Gastrocnemius medialis (tissue), 4 donors: ENCODE data around the gene MPP2. TPM values are rescaled to one million over a fixed set of nuclear protein-coding genes. Genes with fewer than 3 reads are reported as not detected.

Experiments used
- ATAC-seq, 2 donors: fragments of 150-250 bp; one replicate each; pipeline ENCODE4 v1.9.1; 2016
- DNase-seq, 2 donors: peaks; one replicate each; pipeline ENCODE4 v3.0.0-alpha.2; 2019
- H3K27ac ChIP-seq, 4 donors: fragments of 200-600 bp; sonication (generic); 1 replicate in 1 of 4; 2 replicates in 3 of 4; pipeline ENCODE4 v1.5.1; 2016 to 2018; ENCODE audit warnings: mild to moderate bottlenecking in 2 of 4, moderate library complexity in 1 of 4
- H3K27me3 ChIP-seq, 3 donors: fragments of 200-600 bp; sonication (generic) in 2 of 3; 1 replicate in 1 of 3; 2 replicates in 2 of 3; pipeline versions ENCODE4 v1.5.1 to v1.6.0; 2016 to 2019; ENCODE audit warnings: mild to moderate bottlenecking in 1 of 3, moderate library complexity in 1 of 3
- H3K36me3 ChIP-seq, 2 donors: fragments of 200-600 bp; sonication (generic) in 1 of 2; one replicate each; pipeline ENCODE4 v1.5.1; 2017 to 2018
- H3K4me1 ChIP-seq, 2 donors: fragments of 200-600 bp; sonication (generic) in 1 of 2; one replicate each; pipeline ENCODE4 v1.5.1; 2016 to 2017; ENCODE audit warnings: mild to moderate bottlenecking in 2 of 2
- H3K4me3 ChIP-seq, 4 donors: fragments of 200-600 bp; sonication (generic) in 3 of 4; 1 replicate in 1 of 4; 2 replicates in 3 of 4; pipeline ENCODE4 v1.5.1; 2016 to 2019; ENCODE audit warnings: mild to moderate bottlenecking in 2 of 4
- H3K9me3 ChIP-seq, 3 donors: fragments of 200-600 bp; sonication (generic) in 2 of 3; 1 replicate in 1 of 3; 2 replicates in 2 of 3; pipeline ENCODE4 v1.5.1; 2016 to 2019
- CTCF ChIP-seq, 5 experiments: fragments of 450-650 bp in 3 of 5; fragments of 200-600 bp in 2 of 5; sonication (generic) in 2 of 5; IDR thresholded peaks in 4 of 5; conservative IDR thresholded peaks in 1 of 5; 1 replicate in 4 of 5; 2 replicates in 1 of 5; pipeline ENCODE4 v1.5.1; 2016 to 2019; ENCODE audit warnings: antibody characterized with exemption in 5 of 5, mild to moderate bottlenecking in 3 of 5, moderate library complexity in 3 of 5
- POLR2A ChIP-seq, 2 donors: fragments of 450-650 bp; IDR thresholded peaks; one replicate each; pipeline ENCODE4 v1.6.1; 2017; ENCODE audit warnings: antibody characterized with exemption in 2 of 2, mild to moderate bottlenecking in 2 of 2, moderate library complexity in 2 of 2
- in situ Hi-C, 4 donors: fragments of 200-750 bp; cut with MboI; loops; one replicate each; pipeline versions ENCODE4 v1.15.0 to v1.8.0; 2017; ENCODE audit warnings: low sequenced_read_pairs in 4 of 4
- intact Hi-C: fragments of 100-400 bp; cut with DNase I; formaldehyde crosslinking; loops from one replicate; pipeline ENCODE4 v1.15.1; 2023; ENCODE audit warnings: low total_unique reads
- total RNA-seq, 4 donors: library from RNA; depleted of rRNA; stranded (reverse); fragments of >200 nt; gene quantifications; one replicate each; pipeline versions ENCODE4 v1.1.0 to v1.2.3, GENCODE V29; 2016

Gene MPP2
- total RNA-seq, 4 donors from 2014 or later, result 0.39 to 3.2 (median 2.0) TPM; not detected in 1

GRCh38 chr17:43917016-43917347, 9.6 kb upstream of the MPP2 start:
- Histone ChIP-seq H3K4me3 (peak overlapping the region in 2 of 4 donors; percentile 39 to 54), H3K27ac (no peak overlapping the region), H3K27me3 (peaks cover 9 to 16% (median 11%) of the 10 kb centered on the region in 3 donors), H3K4me1 (no peaks in the 10 kb centered on the region), H3K9me3 (no peaks in the 10 kb centered on the region), H3K36me3 (no peaks in the 10 kb centered on the region)
- in situ Hi-C loops (loop anchor here in 1 of 4 donors (25.0 kb wide), 1 partner anchor 245 kb away; the partner anchor contains the start of gene ASB16), intact Hi-C loops (no loop called here)
- TF ChIP-seq POLR2A (IDR thresholded peaks at IDR 0.05) (no peak), CTCF (IDR thresholded peaks at IDR 0.05 in 4 of 5, conservative IDR thresholded peaks at IDR 0.05 in 1 of 5) (no peak)
- no peak for DNase-seq
- ATAC-seq, result no peak

GRCh38 chr17:43916385-43916784, 9.0 kb upstream of the MPP2 start:
- in situ Hi-C loops (loop anchor here in 1 of 4 donors (25.0 kb wide), 1 partner anchor 246 kb away; the partner anchor contains the start of gene ASB16), intact Hi-C loops (no loop called here)
- no peaks in the 10 kb centered on the region for H3K4me1 ChIP-seq
- DNase-seq (no peak), ATAC-seq (no peak)
- H3K9me3 ChIP-seq, result no peaks in the 10 kb centered on the region
- peaks cover 9 to 14% (median 11%) of the 10 kb centered on the region in 3 donors for H3K27me3 ChIP-seq
- H3K27ac ChIP-seq, result no peak overlapping the region
- TF ChIP-seq CTCF (IDR thresholded peaks at IDR 0.05 in 4 of 5, conservative IDR thresholded peaks at IDR 0.05 in 1 of 5) (no peak), POLR2A (IDR thresholded peaks at IDR 0.05) (no peak)
- H3K36me3 ChIP-seq, result no peaks in the 10 kb centered on the region
- no peak overlapping the region for H3K4me3 ChIP-seq

GRCh38 chr17:43915559-43915958, 8.2 kb upstream of the MPP2 start:
- Histone ChIP-seq H3K9me3 (no peaks in the 10 kb centered on the region), H3K27ac (no peak overlapping the region), H3K27me3 (peaks cover 9 to 14% (median 11%) of the 10 kb centered on the region in 3 donors), H3K4me3 (no peak overlapping the region), H3K36me3 (no peaks in the 10 kb centered on the region), H3K4me1 (no peaks in the 10 kb centered on the region)
- DNase-seq, result no peak
- intact Hi-C loops, result no loop called here
- no peak for ATAC-seq
- TF ChIP-seq CTCF (IDR thresholded peaks at IDR 0.05 in 4 of 5, conservative IDR thresholded peaks at IDR 0.05 in 1 of 5) (no peak), POLR2A (IDR thresholded peaks at IDR 0.05) (no peak)
- in situ Hi-C loops, result loop anchor here in 1 of 4 donors (25.0 kb wide), 1 partner anchor 247 kb away; the partner anchor contains the start of gene ASB16

GRCh38 chr17:43914451-43914850, 7.1 kb upstream of the MPP2 start:
- Histone ChIP-seq H3K4me1 (no peaks in the 10 kb centered on the region), H3K27ac (no peak overlapping the region), H3K36me3 (no peaks in the 10 kb centered on the region), H3K27me3 (peaks cover 9 to 14% (median 11%) of the 10 kb centered on the region in 3 donors), H3K4me3 (no peak overlapping the region), H3K9me3 (no peaks in the 10 kb centered on the region)
- in situ Hi-C loops (loop anchor here in 1 of 4 donors (25.0 kb wide), 1 partner anchor 248 kb away; the partner anchor contains the start of gene ASB16), intact Hi-C loops (no loop called here)
- DNase-seq (no peak), ATAC-seq (no peak)
- TF ChIP-seq POLR2A (IDR thresholded peaks at IDR 0.05) (no peak), CTCF (IDR thresholded peaks at IDR 0.05 in 4 of 5, conservative IDR thresholded peaks at IDR 0.05 in 1 of 5) (no peak)

GRCh38 chr17:43913584-43913983, 6.2 kb upstream of the MPP2 start:
- no peaks in the 10 kb centered on the region for H3K4me1 ChIP-seq
- TF ChIP-seq CTCF (IDR thresholded peaks at IDR 0.05 in 4 of 5, conservative IDR thresholded peaks at IDR 0.05 in 1 of 5) (no peak), POLR2A (IDR thresholded peaks at IDR 0.05) (no peak)
- H3K27ac ChIP-seq, result no peak overlapping the region
- DNase-seq, result no peak
- H3K36me3 ChIP-seq, result no peaks in the 10 kb centered on the region
- no peak for ATAC-seq
- intact Hi-C loops, result no loop called here
- peaks cover 5 to 13% (median 11%) of the 10 kb centered on the region in 3 donors for H3K27me3 ChIP-seq
- no peak overlapping the region for H3K4me3 ChIP-seq
- H3K9me3 ChIP-seq, result no peaks in the 10 kb centered on the region
- in situ Hi-C loops, result loop anchor here in 1 of 4 donors (25.0 kb wide), 1 partner anchor 249 kb away; the partner anchor contains the start of gene ASB16
